Stromal cell of bone marrow (primary cell): ENCODE data around the gene CCT4.
"Not testable (repeated sequence)": the region's sequence is repeated elsewhere in the genome, so short reads cannot be mapped to it uniquely, and the experiment has no call there.

Source experiments
- DNase-seq: peaks from one replicate; pipeline ENCODE4 v3.0.0-alpha.2; 2012; ENCODE audit warnings: low read depth

The CCT4 gene

GRCh38 chr2:61878761-61879160 is 9.7 kb downstream of the CCT4 start:
- DNase-seq, result no peak

- no peak for DNase-seq
Measured at GRCh38 chr2:61877571-61878245, 10.7 kb downstream of the CCT4 start.

GRCh38 chr2:61876400-61876799 is 12.1 kb downstream of the CCT4 start:
- no peak for DNase-seq

- not testable (repeated sequence) for DNase-seq
Measured at GRCh38 chr2:61866482-61867089, 21.9 kb downstream of the CCT4 start.

- DNase-seq, result no peak
Measured at GRCh38 chr2:61862085-61862484, 26.4 kb downstream of the CCT4 start.

DNA sequence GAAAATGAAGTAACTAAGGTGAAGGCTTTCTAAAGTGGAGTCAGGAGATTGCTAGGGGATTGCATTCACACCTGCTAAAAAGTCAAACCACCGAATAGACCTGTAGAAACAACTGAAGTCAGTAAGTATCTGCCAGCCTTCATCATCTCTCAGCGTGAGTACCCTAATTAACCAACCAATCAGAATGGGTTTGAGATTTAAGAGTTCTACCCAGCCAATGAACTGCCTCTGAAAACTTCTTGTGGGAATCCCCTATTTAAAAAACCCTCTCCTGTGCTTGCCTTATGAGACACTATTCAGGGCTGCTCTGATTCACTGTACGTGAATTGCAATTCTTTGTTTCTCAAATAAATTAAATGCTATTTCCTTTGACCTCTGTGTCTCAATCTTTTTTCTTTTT is 31.2 kb downstream of the CCT4 start:
- no peak for DNase-seq

DNA sequence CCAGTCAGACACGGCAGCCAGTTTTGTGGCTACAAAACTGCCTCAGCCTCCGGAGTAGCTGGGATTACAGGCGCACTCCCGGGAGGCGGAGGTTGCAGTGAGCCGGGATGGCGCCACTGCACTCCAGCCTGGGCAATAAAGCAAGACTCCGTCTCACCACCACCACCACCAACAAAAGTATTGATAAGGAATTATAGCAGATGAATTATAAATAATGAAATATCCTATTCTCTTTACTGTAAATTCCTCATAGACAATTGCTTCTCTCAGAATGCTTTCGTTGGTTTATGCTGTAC is 33.2 kb downstream of the CCT4 start:
- DNase-seq, result no peak

- DNase-seq, result peak; percentile 91
Measured at GRCh38 chr2:61854564-61855317, 33.7 kb downstream of the CCT4 start.

DNA sequence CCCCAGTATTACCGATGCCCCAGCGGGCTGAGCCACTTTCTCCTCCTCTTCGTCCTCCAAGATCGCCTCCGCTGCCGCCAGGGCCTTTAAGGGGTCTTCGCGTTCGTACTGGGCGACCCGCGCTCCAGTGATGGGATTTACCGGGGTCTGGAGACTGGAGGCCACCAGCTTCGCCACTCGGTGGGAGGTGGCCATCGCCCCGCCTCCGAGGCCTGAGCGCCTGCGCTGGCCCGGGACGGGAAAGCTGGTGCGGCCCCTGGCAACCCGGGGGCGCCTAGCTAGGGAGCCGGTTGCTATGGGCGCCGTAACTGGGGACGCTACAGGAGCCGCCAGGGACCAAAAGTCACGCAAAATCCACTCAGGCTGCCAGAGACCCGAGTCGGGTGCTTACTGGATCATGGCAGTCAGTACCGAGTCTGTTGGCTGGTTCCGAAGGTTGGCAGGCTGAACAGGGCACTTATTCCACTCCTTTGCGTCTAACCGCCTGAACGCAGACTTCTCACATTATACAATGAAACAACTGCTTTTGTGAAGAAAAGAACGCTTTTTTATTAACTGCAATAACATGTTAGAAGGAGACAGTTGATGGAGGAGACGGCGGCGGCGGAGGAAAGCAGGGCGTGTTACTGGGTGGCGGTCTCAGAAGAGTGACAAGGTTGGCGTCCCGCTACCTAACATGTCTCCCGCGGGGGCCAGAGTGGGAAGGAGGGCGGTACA is 34.5 kb downstream of the CCT4 start, which contains the start of gene FAM161A:
Gene FAM161A (minus strand): TSS at position 214 of the 717 bp plus-strand sequence. CDS start 19 bp downstream, at position 195.
- peak; percentile 73 for DNase-seq

DNA sequence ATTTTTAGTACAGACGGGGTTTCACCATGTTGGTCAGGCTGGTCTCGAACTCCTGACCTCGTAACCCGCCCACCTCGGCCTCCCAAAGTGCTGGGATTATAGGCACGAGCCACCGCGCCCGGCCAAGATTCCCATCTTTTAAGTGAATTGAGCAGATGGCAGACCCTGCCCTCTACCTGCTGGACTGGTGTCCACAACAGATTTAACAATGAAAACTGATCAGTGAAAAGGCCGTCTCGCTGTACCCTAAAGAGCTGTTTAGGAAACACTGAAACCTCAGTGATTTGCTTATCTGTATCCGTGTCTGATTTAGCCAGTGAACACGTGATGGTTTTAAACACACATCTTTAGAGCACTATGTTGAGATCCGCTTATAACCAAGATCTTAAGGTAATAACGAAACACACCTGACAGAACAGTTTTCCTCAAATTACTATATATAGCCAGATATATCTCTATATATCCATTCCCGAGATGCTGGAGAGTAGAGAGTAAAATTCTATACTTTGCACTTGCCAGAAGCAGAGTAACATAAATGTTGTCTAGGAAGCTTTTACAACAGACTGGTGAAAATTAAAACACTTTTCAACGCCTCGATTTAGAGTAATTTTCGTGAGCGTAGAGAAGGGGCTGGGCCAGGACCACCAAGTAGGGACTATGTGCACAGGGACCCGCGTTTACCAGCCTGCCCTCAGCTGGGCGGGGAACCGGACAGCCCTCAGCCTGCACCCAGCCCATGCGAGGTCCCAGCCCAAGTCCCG is 35.2 kb downstream of the CCT4 start:
- peak; percentile 15 for DNase-seq

DNA sequence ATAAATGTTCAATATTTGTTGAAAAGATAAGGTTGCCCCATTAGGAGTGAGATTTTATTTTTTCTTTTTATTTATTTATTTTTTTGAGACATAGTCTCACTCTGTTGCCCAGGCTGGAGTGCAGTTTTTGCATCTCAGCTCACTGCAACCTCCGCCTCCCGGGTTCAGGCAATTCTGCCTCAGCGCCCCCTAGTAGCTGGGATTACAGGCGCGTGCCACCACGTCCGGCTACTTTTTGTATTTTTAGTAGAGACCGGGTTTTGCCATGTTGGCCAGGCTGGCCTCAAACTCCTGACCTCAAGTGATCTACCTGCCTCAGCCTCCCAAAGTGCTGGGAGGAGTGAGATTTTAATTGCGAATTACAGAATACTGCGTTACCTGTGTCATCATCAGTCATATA is 37.2 kb downstream of the CCT4 start:
- DNase-seq, result not testable (repeated sequence)

DNA sequence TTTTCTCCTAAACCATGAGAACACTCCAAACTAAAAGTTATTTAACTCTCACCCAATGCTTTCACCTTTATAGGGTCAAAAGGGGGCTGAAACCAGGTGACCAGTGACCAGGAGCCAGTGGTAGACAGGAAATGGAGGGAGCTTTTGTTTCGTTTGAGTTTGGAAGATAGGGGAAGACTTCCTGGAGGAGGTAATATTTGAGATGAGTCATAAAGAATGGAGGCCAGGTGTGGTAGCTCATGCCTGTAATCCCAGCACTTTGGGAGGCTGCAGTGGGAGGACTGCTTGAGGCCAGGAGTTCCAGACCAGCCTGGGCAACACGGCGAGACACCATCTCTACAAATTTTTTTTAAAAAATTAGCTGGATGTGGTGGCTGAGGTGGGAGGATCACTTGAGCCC is 43.1 kb downstream of the CCT4 start:
- DNase-seq, result no peak

GRCh38 chr2:61841286-61841685 is 47.2 kb downstream of the CCT4 start:
- DNase-seq, result no peak

DNA sequence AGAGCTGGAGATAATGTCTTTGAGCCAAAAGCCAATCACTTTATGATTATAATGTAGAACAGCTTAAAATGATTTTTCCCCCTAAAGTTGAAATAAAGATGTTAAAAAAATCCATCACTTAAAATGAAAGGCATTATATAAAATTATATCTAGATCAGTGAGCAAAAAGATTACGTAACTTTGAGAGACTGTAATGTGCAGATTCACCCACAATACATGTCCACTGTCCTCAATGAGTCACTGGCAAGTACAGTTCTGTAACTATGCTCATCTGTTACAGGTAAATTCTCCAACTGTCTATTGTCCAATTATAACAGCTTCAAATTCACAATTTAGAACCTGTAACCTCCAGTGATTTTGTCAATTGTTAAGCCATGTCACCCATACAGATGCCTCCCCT is 53.6 kb downstream of the CCT4 start:
- no peak for DNase-seq

DNA sequence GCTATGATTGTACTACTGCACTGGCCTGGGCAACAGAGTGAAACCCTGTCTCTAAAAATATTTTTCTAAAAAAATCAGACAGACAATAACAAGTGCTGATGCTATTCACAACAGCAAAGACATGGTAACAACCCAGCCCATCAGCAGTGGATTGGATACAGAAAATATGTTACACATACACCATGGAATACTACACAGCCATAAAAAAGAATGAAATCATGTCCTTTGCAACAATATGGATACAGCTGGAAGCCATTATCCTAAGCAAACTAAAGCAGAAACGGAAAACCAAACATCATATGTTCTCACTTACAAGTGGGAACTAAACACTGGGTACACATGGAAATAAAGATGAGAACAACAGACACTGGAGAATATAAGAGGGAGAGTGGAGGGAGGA is 54.5 kb downstream of the CCT4 start:
- DNase-seq, result no peak

- DNase-seq, result no peak
Measured at GRCh38 chr2:61832183-61832841, 56.1 kb downstream of the CCT4 start.

DNA sequence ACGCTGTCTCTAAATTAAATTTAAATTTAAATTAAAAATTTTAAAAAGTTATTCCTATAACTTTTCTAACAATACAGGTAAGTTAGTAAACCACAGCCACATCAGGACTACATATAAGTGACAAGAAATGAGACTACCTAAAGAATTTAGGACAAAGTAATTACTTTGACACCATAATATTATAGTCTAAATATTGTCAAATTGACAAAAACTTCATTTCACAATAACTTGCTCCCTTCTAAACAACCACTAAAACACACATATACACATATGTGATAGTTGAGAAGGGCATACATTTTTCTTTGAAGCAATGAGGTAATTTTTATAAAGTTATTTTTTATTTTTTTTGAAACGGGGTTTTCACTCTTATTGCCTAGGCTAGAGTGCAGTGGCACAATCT is 66.2 kb downstream of the CCT4 start:
- no peak for DNase-seq
